Measurements from ENCODE around the gene ADAMTS8. TPM values are rescaled to one million over a fixed set of nuclear protein-coding genes. Genes with fewer than 3 reads are reported as not detected.

Gene ADAMTS8
- total RNA-seq, 1 donor from 2014 or later: 3.9 TPM

DNA sequence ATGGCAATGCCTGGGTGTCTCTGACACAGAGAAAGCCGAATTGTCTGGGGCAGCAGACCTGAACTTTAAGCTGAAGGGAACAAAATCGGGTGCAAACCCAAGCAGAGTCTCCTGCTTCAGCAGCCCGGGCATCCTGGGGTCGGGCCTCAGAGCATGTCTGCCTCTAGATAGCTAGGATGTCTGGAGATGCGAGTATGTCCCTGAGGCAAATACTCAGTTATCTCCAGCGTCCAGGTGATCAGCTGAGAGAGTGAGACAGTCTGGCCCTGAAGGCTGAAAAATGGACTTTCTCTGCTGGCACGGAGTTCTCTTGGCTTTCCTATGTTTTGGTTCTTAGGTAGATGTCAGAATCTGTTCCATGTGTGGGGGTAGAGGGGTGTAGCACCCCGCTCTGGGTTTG, 3.3 kb downstream of the ADAMTS8 start:
- intact Hi-C loops (cut with DNase I): loop anchor here (5.0 kb wide), 1 partner anchor 213 kb away; no protein-coding TSS in a partner anchor
- no peak for DNase-seq (ENCODE audit: low spot score)

GRCh38 chr11:130424613-130425140, 3.7 kb downstream of the ADAMTS8 start:
- no peak for DNase-seq (ENCODE audit: low spot score)
- intact Hi-C loops (cut with DNase I): loop anchor here (5.0 kb wide), 2 partner anchors 102 to 212 kb away; no protein-coding TSS in a partner anchor

DNA sequence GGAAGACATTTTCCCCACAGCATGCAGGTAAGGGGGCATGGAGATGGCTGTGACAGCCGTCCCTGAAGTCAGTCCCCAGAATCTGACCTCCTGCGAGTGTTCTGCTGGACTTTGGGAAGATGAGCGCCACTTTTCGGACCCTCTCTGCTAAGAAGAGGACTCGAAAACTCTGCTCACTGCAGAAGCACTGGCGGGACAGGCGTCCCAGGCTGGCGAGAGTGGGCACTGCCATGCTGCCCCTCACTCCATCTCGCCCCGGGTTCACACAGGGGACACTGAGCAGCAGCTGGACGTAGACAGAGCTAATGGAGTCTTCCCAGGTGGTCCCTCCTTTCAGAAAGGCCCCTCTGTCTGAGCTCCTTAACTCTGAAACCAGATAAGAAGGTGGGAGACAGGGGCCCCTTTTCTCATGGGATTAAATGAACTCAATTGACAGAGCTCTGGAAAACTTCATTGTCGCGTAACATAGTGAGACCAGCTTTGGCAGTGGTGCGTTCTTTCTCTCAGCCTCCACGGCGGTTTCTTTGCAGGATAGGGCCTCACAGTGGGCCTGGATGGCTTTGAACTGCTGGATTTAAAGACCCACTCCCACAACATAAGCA, 4.8 kb downstream of the ADAMTS8 start:
- no peak for DNase-seq (ENCODE audit: low spot score)
- intact Hi-C loops (cut with DNase I): loop anchor here (5.0 kb wide), 1 partner anchor 101 kb away; no protein-coding TSS in a partner anchor

DNA sequence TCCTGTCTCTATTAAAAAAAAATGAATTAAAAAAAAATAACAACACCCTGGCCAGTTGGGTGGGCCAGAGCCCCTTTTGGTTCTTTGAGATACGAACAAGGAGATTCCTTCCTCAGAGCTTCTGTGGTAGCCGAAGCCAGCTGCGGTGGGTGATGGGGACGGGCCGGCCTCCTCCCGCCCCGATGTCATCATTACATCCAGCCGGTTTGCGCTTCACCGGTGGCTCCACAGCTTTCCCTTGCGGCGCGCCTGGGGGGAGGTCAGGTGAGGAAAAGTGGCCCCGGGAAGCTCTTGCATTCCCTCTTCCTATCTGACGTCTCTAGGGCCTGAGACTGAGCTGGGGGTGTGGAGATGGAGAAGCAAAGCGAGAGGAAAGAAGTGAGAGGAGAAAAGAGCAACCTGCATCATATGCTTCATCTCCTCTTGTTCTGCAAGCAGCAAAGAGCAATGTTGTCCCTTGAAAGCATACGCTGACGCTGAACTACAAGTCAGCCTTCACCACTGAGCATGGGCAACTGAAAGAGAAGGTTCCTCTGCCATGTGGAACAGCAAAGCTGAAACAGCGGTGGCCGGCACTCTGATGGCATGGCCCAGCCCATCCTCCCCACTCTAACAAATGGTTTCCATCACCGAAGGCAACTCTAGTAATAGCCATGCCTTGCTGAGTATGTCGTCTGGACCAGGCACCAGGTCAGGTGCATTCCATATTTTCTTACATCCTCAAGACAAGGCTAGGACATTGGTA, 6.0 kb downstream of the ADAMTS8 start:
- intact Hi-C loops (cut with DNase I): loop anchor here (5.0 kb wide), 1 partner anchor 100 kb away; no protein-coding TSS in a partner anchor
- no peak for DNase-seq (ENCODE audit: low spot score)

DNA sequence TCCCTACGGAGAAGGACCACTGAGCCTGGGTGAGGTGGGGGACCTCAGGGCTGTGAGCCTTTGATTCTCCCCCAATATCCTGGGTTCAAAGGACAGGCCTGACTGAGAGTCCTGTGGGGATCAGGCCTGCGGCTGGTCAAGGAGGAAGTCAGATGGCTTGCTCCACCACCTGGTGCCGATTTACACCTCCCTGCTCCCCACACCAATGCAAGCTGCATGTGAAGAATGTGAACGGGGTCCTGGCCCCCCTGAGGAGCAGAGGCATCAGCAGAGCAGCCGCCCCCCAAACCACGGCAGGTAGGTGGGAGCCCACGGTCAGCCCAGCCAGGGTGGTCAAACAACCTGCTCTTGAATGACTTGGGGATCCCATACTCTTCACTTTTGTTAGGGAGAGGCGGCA, 6.7 kb downstream of the ADAMTS8 start:
- DNase-seq (ENCODE audit: low spot score): no peak
- intact Hi-C loops (cut with DNase I): loop anchor here (5.0 kb wide), 1 partner anchor 99 kb away; no protein-coding TSS in a partner anchor

DNA sequence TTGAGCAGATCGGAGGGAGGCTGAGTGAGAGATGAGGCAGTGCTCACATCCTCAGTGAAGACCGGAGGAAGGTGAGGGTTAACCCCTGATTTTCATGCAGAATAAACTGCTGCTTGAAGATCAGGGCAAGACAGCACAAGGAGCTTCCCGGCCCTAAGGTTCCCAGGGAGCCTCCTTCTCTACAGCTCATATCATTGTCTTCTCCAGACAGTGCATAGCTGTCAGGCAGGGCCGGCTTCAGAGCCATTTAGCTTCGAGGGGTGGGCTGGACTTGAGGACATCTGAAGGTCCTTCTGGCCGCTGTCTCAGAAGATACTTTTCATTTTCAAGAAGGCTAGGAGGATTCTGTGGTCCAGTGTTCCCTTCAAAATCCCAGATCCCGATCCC, 7.2 kb downstream of the ADAMTS8 start:
- no peak for DNase-seq (ENCODE audit: low spot score)
- intact Hi-C loops (cut with DNase I): loop anchor here (5.0 kb wide), 1 partner anchor 99 kb away; no protein-coding TSS in a partner anchor

- intact Hi-C loops (cut with DNase I): loop anchor here (5.0 kb wide), 1 partner anchor 98 kb away; no protein-coding TSS in a partner anchor
- DNase-seq (ENCODE audit: low spot score): no peak
These were observed 7.8 kb downstream of the ADAMTS8 start for GRCh38 chr11:130420478-130421198.

- no peak for DNase-seq (ENCODE audit: low spot score)
- intact Hi-C loops (cut with DNase I): no loop called here
These were observed 9.7 kb downstream of the ADAMTS8 start for GRCh38 chr11:130418756-130419155.

DNA sequence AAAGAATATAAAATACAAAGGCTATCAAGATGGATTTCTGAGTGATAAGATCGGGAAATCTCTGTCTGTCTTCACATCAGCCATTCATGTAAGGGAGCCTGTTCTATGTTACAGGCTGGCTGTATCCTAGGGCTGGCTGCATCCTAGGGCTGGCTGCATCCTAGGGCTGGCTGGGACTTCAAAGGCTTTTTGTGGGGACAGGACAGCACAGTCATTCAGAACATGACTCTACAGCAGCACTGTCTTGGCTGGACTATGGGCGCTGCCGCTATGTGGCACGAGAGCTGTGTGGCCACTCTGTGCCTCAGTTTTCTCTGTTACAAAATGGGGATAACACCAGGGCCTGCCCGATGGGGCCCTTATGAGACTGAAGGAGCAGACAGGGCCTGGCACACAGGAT, 10.2 kb downstream of the ADAMTS8 start:
- no peak for DNase-seq (ENCODE audit: low spot score)
- intact Hi-C loops (cut with DNase I): no loop called here

GRCh38 chr11:130416906-130417305, 11.5 kb downstream of the ADAMTS8 start:
- no peak for DNase-seq (ENCODE audit: low spot score)
- intact Hi-C loops (cut with DNase I): no loop called here

DNA sequence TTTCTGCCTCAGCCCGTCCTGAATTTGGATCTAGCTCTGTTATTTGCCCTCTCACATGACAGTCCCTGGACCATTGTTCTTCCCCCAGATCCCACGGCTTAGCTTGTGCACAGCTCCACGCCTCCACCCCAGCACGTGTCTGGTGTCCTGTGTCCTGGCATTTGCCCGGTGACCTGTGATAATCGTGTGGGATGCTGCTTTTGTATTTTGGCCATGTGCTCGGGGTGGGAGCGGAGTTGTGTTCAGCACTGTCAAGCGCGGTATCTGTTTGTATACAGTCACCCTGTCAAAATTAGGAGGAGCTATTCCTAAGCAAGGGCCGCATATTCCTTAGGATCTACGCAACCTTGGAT, 11.9 kb downstream of the ADAMTS8 start:
- no peak for DNase-seq (ENCODE audit: low spot score)
- intact Hi-C loops (cut with DNase I): no loop called here

DNA sequence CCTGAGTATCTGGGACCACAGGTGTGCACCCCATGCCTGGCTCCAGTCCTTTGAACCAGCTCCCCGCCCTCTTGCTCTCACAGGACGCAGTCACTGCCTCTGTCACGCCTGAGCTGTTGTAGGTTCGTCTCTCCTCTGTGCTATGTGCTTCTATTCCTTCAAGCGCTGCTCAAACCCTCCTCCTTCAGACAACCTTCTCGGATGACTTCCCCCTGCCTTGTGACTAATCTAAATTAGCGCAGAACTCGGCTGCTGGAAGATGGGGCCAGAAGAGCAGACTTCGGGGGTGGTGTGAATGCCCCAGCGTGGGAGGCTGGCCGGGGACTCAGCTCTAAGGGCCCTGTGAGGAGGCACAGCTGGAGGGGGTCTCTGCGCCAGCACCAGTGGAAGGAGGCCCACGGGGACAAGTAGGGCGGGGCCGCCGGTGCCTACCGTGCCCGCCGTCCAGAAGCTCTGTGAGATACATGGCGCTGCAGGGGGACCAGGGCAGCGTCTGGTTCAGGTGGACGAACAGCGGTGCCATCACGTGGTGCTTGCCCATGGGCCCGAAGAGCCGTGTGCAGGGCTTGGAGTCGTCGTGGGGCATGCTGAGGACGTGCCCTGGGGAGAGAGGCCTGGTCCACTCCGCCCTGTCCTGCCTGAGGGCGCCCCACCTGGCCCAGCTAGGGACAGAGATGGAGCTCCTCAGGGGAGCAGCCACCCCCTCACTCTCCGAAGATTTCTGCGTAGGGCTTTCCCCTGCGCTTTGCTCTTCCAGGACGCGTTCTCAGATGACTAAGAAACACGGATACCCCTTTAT, 12.5 kb downstream of the ADAMTS8 start:
- DNase-seq (ENCODE audit: low spot score): no peak
- intact Hi-C loops (cut with DNase I): no loop called here

DNA sequence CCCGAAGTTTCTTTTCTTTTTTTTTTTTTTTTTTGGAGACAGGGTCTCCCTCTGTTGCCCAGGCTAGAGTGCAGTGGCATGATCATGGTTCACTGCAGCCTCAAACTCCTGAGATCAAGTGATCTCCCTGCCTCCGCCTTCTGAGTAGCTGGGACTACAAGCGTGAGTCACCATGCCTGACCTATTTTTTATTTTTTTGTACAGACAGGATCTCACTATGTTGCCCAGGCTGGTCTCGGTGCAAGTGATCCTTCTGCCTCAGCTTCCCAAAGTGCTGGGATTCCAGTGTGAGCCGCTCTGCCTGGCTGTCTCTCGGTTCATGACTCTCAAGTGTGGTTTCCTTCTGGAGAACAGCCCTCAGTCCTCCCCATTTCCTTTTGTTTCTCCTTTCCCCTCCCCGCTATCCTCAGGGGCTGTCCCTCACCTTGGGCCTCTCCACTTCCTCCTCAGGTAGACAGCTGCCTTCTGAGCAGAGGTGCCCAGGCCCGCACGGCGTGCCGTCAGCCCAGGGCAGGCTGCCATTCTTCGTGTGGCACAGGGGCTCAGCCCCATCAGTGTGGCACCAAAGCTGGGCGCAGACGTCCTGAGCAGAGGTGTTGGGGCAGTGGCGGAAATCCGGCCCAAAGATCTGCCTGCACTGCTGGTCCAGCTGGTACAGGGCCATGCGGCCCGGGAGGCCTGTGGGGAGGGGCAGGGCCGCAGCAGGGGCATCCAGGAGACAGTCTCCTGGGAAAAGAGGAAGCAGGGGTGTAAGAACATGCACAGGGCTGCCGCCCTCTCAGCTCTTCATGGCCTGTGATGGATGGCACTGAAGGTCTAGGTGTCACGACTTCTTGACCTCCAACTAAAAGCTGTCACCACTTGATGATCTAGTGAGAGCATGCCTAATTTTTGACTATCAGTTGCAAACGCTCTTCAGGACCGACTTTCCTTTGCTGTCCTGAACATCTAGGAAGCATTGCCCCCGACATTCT, 14.0 kb downstream of the ADAMTS8 start:
- intact Hi-C loops (cut with DNase I): no loop called here
- no peak for DNase-seq (ENCODE audit: low spot score)

DNA sequence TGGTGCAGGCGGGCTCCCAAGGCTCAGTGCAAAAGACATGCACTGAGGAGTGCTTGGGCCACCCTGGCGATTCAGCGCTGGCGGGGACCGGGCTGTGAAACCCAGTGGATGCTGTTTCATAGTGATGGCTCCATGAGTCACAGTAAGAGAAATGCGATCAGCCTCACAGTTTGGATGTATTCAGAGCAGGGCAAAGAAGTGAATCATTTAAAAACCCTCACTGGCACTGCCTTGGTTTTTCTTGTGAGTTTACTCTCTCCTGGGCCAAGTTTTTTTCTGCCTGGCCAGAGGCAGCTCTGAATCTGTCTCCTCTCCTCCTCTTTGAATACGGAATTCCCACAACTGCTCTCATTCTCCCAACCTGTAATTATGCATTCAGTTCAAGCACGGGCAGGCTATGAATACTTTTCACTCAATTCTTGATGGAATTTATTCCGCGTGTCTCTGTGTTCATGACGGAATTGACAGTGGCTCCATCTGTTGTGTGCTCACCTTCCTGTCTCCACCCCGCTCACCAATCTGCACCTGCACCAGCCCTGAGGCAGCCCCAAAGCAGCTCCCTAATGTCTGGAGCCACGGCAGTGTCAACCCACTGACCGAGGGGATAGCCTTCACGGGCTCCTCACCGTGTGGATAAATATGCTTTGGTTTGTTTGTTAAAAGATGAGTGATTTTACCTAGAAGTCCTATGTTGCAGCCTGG, 14.9 kb downstream of the ADAMTS8 start:
- DNase-seq (ENCODE audit: low spot score): no peak
- intact Hi-C loops (cut with DNase I): no loop called here

- no peak for DNase-seq (ENCODE audit: low spot score)
- intact Hi-C loops (cut with DNase I): no loop called here
These were observed 17.2 kb downstream of the ADAMTS8 start for GRCh38 chr11:130411223-130411622.

GRCh38 chr11:130409594-130410388, 18.6 kb downstream of the ADAMTS8 start:
- DNase-seq (ENCODE audit: low spot score): no peak
- intact Hi-C loops (cut with DNase I): no loop called here

GRCh38 chr11:130408901-130409300, 19.5 kb downstream of the ADAMTS8 start:
- intact Hi-C loops (cut with DNase I): no loop called here
- no peak for DNase-seq (ENCODE audit: low spot score)
